Muscle of leg (tissue), 11 donors: Measurements from ENCODE around the gene KIF26B. TPM values are rescaled to one million over a fixed set of nuclear protein-coding genes. Genes with fewer than 3 reads are reported as not detected.

Experiments used
- DNase-seq: peaks from one replicate; pipeline ENCODE4 v3.0.0; 2013
- H3K27ac ChIP-seq: one replicate; pipeline ENCODE4 v1.5.1; 2013; ENCODE audit warnings: mild to moderate bottlenecking, low read length, control low read depth
- H3K27me3 ChIP-seq: one replicate; pipeline ENCODE4 v1.6.1; 2013; ENCODE audit warnings: low read length; ENCODE audit not compliant: control insufficient read depth, insufficient read depth
- H3K36me3 ChIP-seq: one replicate; pipeline ENCODE4 v1.6.1; 2013; ENCODE audit warnings: low read length; ENCODE audit not compliant: control insufficient read depth, insufficient read depth
- H3K4me1 ChIP-seq: one replicate; pipeline ENCODE4 v1.6.1; 2013; ENCODE audit warnings: low read length; ENCODE audit not compliant: control insufficient read depth, insufficient read depth
- H3K4me3 ChIP-seq: one replicate; pipeline ENCODE4 v1.5.1; 2013; ENCODE audit warnings: low read length, control low read depth
- H3K9me3 ChIP-seq: replicated peaks from 2 replicates; pipeline ENCODE4 v1.6.1; 2013; ENCODE audit warnings: low read depth, low read length; ENCODE audit not compliant: control insufficient read depth
- WGBS: methylation state at CpG from one replicate; pipeline ENCODE4 v1.1.5; 2013; ENCODE audit warnings: missing lambda C conversion rate; ENCODE audit not compliant: insufficient coverage; 5-methylcytosine and 5-hydroxymethylcytosine counted together
- polyA plus RNA-seq, 8 donors: library from polyadenylated mRNA; unstranded; fragments of 120-200 nt; gene quantifications; one replicate each; pipeline versions ENCODE4 v1.2.1 to v1.2.3, GENCODE V29; 2013; ENCODE audit warnings: inconsistent platforms in 1 of 8, low replicate concordance in 1 of 8; ENCODE audit not compliant: insufficient read length in 8 of 8, insufficient read depth in 1 of 8
- total RNA-seq: library from RNA; stranded (reverse); fragments of 120-200 nt; gene quantifications from one replicate; pipeline ENCODE4 v1.2.4, GENCODE V29; 2013

KIF26B gene
- total and polyA plus RNA-seq, 9 donors: 0.89 to 2.4 (median 1.0) TPM

DNA sequence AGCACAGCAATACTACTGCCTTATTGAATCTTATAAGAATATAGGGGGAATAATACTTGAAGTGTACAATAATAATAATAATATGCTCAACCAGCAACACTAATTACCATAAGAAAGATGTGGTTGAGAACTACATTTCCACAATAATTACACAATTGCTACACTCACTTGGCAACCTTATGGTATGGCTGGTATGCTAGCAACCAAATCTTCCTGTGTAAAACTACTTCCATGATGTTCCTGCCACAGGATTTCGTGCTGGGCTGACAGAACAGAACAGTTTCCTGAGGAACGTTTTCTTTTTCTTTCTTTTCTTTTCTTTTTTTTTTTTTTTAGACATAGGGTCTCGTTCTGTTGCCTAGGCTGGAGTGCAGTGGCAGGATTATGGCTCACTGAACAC lies 50.6 kb downstream of the KIF26B start:
- H3K4me1 ChIP-seq: peaks cover 4% of the 10 kb centered on the region
- peaks cover 2% of the 10 kb centered on the region for H3K27me3 ChIP-seq
- WGBS: no CpG with 5 or more reads among the region's 3 CpGs

DNA sequence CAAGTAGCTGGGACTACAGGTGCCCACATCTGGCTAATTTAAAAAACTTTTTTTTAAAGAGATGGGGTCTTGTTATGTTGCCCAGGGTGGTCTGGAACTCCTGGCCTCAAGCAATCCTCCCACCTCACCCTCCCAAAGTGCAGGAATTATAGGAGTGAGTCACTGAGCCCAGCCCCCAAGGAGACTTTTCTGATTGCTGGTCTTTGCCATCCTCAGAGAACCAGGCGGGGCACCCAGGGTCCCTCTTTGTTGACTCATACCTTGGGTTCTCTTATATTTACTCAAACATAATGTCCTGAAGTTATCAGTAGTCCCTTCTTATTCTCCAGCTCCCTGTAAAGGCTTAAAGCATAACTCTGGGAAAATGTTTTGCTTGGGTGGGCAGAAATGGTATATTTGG lies 51.1 kb downstream of the KIF26B start:
- peaks cover 2% of the 10 kb centered on the region for H3K27me3 ChIP-seq
- H3K27ac ChIP-seq: no peak overlapping the region
- no peak overlapping the region for H3K4me3 ChIP-seq
- H3K4me1 ChIP-seq: peaks cover 4% of the 10 kb centered on the region
- peaks cover 20% of the 10 kb centered on the region for H3K9me3 ChIP-seq
- WGBS: no CpG with 5 or more reads among the region's 1 CpG
- no peak for DNase-seq
- no peaks in the 10 kb centered on the region for H3K36me3 ChIP-seq

More for the DNA sequence above, 50.6 kb downstream of the KIF26B start:
- Histone ChIP-seq H3K36me3 (no peaks in the 10 kb centered on the region), H3K4me3 (no peak overlapping the region), H3K27ac (no peak overlapping the region), H3K9me3 (peaks cover 20% of the 10 kb centered on the region)
- no peak for DNase-seq

DNA sequence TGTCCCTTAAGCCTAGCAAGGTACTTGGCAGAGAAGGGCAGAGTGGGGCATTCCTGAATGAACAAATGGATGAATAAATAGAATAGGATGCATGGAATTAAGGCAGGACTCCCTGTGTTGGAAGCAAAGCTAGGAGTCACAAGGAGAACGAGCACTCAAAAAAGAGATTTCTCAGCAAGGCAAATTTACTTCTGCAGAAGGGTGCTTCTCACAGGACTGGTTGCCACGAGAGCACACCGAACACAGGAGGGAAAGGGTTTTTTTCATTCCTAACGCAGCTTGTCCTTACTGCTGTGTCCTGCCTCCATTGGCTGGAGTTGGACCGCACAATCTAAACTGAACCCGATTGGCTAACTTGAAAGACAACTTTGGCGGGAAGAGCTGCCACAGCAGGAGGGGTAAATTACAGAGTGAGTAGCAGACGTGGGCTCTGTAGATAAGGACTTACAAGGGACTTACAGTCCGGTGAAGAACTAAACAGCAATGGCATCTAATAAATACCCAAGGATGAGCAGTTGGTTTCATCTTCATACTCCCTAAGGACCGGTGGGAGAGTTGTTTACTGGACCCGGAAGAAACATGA lies 52.4 kb downstream of the KIF26B start:
- Histone ChIP-seq H3K4me1 (peaks cover 4% of the 10 kb centered on the region), H3K4me3 (no peak overlapping the region), H3K36me3 (no peaks in the 10 kb centered on the region), H3K9me3 (peaks cover 20% of the 10 kb centered on the region), H3K27ac (no peak overlapping the region), H3K27me3 (no peaks in the 10 kb centered on the region)
- 91% methylated on average over 8 of the region's 11 CpGs for WGBS
- DNase-seq: no peak

DNA sequence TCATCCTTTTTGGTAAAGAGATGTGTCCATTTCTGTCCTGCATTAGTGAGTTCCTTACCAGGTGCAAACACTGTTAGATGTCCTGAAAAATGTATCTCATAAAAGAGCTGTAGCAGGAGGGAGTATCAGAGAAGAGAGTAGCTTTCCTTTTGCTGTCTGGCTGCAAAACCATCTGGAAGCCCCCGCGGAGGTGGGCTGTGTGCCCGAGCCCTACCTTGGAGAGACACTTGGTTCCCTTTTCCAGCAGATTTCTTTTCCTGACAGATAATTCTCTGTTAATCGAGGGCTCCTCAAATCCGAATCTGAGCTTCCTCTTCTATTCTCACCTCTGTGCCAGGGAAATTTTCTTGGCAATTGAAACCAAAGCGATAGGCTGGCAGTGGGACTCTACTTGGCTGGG lies 53.0 kb downstream of the KIF26B start:
- no peaks in the 10 kb centered on the region for H3K27me3 ChIP-seq
- 75% methylated on average over 3 of the region's 6 CpGs for WGBS
- H3K4me1 ChIP-seq: peaks cover 4% of the 10 kb centered on the region
- no peak overlapping the region for H3K27ac ChIP-seq
- no peak for DNase-seq
- H3K4me3 ChIP-seq: no peak overlapping the region
- H3K9me3 ChIP-seq: peaks cover 20% of the 10 kb centered on the region
- no peaks in the 10 kb centered on the region for H3K36me3 ChIP-seq

DNA sequence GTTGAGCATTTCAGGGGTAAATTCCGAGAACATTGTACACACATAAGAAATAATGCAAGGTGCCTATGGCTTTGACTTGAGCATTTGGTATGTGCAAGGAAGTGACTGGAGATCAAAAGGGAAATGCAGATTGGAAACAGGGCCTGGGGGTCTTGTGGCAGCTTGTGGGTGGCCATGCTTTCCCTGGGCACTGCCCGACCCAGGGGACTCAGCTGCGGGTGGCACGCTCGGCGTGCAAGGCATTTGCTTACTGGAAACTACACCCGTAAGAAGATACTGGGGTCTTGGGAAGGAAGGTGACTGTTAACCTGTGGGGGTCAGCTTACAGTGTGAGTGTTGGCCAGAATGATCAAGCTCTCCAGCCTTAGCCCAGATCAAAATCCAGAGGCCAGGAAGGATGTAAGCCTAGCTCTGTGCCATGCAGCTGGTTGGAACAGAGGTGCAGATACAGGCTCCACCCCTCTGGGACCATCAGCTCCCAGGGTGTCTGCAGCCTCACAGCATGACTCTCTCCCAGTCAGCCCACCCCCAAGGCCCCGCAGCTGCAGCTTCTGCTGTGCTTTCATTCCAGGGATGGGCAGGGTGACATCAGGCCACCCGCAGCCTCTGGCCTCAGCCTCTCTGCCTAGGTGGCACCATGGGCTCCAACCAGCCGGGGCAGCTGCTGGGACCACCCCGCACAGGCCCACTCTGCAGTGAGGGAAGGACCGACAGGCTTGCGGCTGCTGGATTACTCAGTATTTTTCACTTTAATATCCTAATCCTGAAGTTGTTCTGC lies 55.1 kb downstream of the KIF26B start:
- peaks cover 4% of the 10 kb centered on the region for H3K4me1 ChIP-seq
- H3K27me3 ChIP-seq: no peaks in the 10 kb centered on the region
- WGBS: 82% methylated on average over 7 of the region's 13 CpGs
- no peak overlapping the region for H3K27ac ChIP-seq
- no peaks in the 10 kb centered on the region for H3K36me3 ChIP-seq
- no peak for DNase-seq
- peaks cover 20% of the 10 kb centered on the region for H3K9me3 ChIP-seq
- no peak overlapping the region for H3K4me3 ChIP-seq

DNA sequence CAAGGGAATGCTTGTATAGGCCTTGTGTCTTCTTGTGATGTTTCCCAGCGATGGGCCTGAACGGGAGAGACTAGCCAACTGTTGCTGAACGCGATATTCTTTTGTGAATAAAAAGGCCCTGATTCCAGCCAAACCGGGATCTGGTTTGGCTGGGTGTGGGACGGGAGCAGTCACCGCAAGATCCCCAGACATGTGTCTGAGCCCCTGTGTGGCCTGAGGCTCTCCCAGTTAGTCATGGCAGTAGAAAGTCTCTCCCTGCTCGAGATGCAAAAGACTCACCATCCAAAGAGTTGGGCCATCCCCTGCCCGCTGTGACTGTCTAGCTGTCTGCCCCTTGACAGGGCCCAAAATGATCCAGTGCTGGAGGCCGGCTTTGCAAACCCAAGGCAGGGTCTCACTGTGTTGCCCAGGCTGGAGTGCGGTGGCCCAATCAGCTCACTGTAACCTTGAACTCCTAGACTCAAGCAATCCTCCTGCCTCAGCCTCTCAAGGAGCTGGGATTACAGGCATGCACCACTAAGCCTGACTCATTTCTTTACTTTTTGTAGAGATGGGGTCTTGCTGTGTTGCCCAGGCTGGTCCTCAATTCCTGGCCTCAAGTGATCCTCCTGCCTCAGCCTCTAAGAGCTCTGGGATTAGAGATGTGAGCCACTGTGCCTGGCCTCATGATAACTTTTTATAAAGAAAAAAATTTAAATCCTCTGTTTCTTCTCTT lies 56.4 kb downstream of the KIF26B start:
- no peak for DNase-seq
- 73% methylated on average over 10 of the region's 11 CpGs for WGBS
- H3K36me3 ChIP-seq: no peaks in the 10 kb centered on the region

DNA sequence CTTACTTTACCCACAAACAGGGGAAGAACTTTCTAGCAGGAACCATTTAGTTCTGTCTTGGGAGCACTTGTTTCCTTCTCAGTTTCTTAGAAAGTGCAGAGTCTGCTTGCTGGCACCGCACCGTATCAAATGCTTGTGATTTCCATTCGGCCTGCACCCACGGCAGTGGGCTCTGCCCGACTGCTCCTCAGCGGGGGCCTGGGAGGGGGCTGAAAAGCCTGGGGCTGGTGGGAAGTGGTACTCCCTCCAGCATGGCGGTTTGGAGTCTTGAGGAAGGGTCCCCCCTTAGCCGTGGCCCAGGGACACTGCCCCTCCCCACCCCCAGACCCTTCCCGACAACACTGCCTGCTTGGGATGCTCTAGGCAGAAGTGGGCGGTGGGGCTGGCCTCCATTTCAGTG lies 57.0 kb downstream of the KIF26B start:
- Histone ChIP-seq H3K27me3 (peaks cover 2% of the 10 kb centered on the region), H3K27ac (no peak overlapping the region), H3K9me3 (peaks cover 14% of the 10 kb centered on the region), H3K36me3 (no peaks in the 10 kb centered on the region), H3K4me1 (peaks cover 4% of the 10 kb centered on the region), H3K4me3 (no peak overlapping the region)
- WGBS: 93% methylated on average over 5 of the region's 10 CpGs
- DNase-seq: no peak

More for the DNA sequence above, 56.4 kb downstream of the KIF26B start:
- Histone ChIP-seq H3K9me3 (peaks cover 19% of the 10 kb centered on the region), H3K27ac (no peak overlapping the region), H3K4me3 (no peak overlapping the region), H3K27me3 (peaks cover 2% of the 10 kb centered on the region), H3K4me1 (peaks cover 4% of the 10 kb centered on the region)

DNA sequence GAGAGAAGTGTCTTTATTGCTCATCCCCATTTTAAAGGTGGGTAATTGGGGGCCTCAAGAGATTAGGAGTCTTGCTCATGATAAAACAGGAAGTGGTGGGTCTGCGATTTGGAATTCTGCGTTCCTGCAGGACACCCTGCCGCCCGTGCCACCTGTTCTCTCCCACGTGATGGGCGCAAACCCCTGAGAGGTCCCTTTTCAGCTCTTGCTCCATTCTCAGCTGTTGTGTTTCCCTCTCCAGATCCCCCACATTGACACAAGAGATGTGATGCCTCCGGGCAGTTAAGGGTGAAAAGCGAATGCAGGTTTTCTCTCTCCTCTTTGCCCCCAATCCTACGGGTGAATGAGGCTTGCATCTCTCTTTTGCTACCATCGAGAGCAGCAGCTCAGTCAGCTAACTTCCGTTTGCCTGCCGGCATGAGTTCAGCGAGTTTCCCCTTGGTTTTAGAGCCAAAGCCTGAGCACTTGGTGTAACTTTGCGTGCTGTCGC lies 57.5 kb downstream of the KIF26B start:
- no peak overlapping the region for H3K27ac ChIP-seq
- peaks cover 9% of the 10 kb centered on the region for H3K9me3 ChIP-seq
- DNase-seq: no peak
- H3K36me3 ChIP-seq: no peaks in the 10 kb centered on the region
- WGBS: 82% methylated on average over 15 of the region's 15 CpGs
- no peak overlapping the region for H3K4me3 ChIP-seq
- H3K4me1 ChIP-seq: peaks cover 4% of the 10 kb centered on the region
- H3K27me3 ChIP-seq: peaks cover 2% of the 10 kb centered on the region

DNA sequence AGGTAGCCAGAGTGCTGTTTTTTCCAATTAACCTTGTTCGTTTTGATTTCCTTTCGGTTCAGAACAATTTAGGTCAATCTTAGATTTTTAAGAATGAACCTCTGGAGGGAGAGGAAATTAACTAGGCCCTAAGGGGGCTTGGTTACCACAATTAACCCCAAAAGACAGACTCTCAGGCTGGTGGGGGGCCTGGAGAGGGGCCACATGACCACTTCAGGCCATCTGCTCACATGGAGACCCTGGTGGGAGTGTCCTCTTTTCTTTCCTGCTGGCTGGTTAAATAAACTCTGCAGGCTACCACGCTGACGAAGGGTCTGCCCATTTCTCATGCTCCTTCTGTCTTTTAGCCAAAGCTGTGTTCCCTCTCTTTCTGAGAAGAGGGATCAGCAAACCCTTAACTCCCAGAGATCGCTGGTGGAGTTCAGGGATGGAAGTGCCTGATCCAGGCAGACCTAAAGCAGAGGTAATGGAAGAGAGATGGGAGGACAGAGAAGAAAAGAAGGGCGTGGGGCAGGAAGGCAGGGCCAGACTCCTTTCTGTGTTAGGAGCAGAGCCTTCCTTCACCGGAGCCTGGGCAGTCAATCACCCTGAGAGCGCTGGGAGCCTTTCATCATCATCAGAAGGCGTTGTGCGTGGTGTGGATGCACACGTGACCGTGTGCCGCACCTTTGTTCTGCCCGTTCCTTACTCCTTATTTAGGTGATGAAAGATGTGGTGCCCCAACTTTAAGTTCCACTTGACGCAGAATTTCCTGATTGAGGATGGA lies 58.5 kb downstream of the KIF26B start:
- Histone ChIP-seq H3K36me3 (no peaks in the 10 kb centered on the region), H3K9me3 (peaks cover 1% of the 10 kb centered on the region), H3K4me1 (peaks cover 4% of the 10 kb centered on the region), H3K27me3 (peaks cover 2% of the 10 kb centered on the region), H3K27ac (no peak overlapping the region), H3K4me3 (no peak overlapping the region)
- WGBS: 85% methylated on average over 5 of the region's 15 CpGs
- no peak for DNase-seq
